Measurements from ENCODE around the gene SYNGR3.

DNA sequence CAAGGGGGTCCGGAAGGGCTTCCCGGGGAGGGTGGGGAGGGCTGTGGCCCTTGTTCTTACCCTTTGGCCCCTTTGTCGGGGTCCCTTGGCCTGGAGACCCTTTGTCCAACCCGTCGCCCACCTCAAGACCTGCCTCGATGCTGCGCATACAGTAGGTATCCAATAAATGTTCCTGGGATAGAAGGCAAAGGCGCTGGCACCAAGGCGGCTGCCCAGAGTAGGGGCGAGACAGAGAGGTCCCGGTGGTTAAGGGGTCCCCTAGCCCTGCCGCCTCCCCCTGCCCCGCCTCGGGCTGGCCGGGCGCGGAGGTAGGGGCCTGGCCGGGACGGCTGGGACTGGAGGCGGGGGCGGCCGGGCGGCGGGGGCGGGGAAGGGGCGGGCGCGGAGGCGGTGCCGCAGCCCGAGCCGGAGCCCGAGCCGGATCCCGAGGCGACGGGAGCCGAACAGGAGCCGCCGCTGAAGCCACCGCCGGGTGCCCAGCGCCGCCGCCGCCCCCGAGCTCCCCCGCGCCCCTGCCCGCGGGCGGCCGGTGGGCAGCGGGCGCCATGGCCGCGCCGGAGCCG, 36.8 kb downstream of the SYNGR3 start, which contains the start of gene NHERF2:
- TF ChIP-seq POLR2AphosphoS5 (IDR thresholded peaks at IDR 0.05; ENCODE audit: low read depth, low read length) (no peak), SIN3A (IDR thresholded peaks at IDR 0.05; ENCODE audit: borderline replicate concordance, insufficient read depth, low read depth, low read length) (no peak), TCF7L2 (IDR thresholded peaks at IDR 0.05; ENCODE audit: low read depth, low read length) (no peak)
- TF ChIP-seq, protein P1, sequence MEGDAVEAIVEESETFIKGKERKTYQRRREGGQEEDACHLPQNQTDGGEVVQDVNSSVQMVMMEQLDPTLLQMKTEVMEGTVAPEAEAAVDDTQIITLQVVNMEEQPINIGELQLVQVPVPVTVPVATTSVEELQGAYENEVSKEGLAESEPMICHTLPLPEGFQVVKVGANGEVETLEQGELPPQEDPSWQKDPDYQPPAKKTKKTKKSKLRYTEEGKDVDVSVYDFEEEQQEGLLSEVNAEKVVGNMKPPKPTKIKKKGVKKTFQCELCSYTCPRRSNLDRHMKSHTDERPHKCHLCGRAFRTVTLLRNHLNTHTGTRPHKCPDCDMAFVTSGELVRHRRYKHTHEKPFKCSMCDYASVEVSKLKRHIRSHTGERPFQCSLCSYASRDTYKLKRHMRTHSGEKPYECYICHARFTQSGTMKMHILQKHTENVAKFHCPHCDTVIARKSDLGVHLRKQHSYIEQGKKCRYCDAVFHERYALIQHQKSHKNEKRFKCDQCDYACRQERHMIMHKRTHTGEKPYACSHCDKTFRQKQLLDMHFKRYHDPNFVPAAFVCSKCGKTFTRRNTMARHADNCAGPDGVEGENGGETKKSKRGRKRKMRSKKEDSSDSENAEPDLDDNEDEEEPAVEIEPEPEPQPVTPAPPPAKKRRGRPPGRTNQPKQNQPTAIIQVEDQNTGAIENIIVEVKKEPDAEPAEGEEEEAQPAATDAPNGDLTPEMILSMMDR (IDR thresholded peaks at IDR 0.05): no peak
- TF ChIP-seq, protein P2, sequence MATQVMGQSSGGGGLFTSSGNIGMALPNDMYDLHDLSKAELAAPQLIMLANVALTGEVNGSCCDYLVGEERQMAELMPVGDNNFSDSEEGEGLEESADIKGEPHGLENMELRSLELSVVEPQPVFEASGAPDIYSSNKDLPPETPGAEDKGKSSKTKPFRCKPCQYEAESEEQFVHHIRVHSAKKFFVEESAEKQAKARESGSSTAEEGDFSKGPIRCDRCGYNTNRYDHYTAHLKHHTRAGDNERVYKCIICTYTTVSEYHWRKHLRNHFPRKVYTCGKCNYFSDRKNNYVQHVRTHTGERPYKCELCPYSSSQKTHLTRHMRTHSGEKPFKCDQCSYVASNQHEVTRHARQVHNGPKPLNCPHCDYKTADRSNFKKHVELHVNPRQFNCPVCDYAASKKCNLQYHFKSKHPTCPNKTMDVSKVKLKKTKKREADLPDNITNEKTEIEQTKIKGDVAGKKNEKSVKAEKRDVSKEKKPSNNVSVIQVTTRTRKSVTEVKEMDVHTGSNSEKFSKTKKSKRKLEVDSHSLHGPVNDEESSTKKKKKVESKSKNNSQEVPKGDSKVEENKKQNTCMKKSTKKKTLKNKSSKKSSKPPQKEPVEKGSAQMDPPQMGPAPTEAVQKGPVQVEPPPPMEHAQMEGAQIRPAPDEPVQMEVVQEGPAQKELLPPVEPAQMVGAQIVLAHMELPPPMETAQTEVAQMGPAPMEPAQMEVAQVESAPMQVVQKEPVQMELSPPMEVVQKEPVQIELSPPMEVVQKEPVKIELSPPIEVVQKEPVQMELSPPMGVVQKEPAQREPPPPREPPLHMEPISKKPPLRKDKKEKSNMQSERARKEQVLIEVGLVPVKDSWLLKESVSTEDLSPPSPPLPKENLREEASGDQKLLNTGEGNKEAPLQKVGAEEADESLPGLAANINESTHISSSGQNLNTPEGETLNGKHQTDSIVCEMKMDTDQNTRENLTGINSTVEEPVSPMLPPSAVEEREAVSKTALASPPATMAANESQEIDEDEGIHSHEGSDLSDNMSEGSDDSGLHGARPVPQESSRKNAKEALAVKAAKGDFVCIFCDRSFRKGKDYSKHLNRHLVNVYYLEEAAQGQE (IDR thresholded peaks at IDR 0.05; ENCODE audit: insufficient read depth in 1 of 2, low read depth in 2 of 2, low read length in 1 of 2): no peak
